GM21381 (cell line): ENCODE measurements around the gene DEFB131A.
"Not testable (repeated sequence)": the region's sequence is repeated elsewhere in the genome, so short reads cannot be mapped to it uniquely, and the experiment has no call there.

ENCODE experiments used
- ATAC-seq: cut with Tn5 transposase; IDR thresholded peaks from one replicate; pipeline ENCODE4 v1.9.1; 2021; ENCODE audit warnings: mild to moderate bottlenecking, moderate library complexity; ENCODE audit not compliant: unreplicated experiment

DEFB131A gene

DNA sequence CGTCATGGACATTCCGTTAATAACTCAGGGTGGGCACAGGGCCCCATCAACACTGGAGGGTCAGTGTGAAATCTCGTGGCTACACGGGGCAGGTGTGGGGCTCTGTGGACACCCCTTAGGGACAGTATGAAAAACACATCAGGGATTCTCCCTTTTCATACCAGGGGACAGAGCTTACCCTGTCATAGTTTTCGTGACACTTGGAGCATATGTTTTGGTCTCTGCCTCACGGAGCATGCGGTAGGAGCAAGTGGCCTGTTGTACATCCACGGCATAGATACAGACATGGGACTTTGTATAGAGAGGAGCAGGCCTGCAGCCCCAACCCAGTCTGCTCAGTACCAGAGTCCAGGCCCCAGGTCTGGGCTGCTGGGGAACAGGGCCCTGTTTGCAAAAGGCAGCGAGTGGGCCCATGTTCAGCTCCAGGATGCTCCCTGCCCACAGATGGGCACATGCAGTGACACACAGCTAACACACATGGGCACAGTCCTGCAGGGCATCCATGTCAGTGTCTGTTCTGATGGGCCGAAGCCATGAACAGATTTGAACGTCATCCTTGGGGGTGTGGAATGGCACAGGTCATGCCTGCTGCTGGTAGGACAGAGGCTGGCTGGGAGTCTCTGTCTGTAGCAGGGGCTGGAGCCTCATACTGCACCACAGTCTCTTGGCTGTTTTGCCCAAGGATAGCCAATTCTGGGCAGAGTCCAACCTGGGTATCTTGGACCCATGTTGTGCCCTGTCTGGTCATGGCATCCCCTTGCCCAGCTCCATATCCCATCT is 50.2 kb downstream of the DEFB131A start:
- not testable (repeated sequence) for ATAC-seq

DNA sequence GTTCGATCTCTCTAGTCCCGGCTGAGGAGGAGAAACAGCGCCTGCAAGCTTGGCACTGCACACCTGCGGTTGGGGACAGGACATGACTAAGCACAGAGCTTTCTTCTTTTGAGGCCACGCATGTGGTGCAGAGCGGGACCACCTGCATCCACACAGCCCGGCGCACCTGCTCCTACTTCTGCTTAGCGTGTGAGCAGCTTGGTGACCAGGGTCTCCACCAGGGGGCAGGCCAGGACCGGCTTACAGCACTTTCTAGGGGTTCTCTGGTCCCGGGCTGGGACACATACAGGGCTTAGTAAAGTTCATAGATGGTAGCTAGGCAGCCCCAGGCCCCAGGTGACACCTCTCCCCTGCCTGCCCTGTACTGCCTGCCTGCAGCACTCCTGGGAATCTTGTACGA is 51.2 kb downstream of the DEFB131A start:
- ATAC-seq: not testable (repeated sequence)

DNA sequence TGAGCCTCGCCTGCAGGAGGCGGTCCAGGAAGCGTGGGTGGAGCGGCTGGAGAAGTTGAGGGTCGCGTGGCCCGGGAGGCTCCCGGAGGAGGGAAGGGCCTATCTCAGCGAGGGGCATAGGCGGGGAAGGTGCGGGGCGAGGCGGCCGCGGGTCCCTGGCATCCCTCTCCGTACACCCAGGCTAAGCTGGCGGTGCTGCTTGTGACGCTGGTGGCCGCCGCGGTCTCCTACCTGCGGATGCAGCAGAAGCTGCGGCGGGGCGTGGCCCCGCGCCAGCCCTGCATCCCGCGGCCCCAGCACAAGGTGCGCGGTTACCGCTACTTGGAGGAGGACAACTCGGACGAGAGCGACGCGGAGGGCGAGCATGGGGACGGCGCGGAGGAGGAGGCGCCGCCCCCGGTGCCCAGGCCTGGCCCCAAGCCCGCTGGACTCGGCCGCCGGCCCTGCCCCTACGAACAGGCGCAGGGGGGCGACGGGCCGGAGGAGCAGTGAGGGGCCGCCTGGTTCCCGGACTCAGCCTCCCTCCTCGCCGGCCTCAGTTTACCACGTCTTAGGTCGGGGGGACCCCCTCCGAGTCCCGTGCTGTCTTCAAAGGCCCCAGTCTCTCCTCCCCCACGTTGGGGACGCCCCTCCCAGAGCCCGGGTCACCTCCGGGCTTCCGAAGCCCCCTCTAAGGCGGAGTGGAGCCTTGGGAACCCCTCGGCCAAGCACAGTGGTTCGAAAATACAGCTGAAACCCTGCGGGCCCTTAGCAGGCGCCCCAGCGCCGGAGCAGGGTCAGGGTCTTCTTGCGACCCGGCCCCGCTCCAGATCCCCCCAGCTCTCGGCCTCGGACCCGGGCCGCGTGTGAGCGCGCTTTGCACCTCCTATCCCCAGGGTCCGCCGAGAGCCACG is 53.6 kb downstream of the DEFB131A start:
- not testable (repeated sequence) for ATAC-seq

DNA sequence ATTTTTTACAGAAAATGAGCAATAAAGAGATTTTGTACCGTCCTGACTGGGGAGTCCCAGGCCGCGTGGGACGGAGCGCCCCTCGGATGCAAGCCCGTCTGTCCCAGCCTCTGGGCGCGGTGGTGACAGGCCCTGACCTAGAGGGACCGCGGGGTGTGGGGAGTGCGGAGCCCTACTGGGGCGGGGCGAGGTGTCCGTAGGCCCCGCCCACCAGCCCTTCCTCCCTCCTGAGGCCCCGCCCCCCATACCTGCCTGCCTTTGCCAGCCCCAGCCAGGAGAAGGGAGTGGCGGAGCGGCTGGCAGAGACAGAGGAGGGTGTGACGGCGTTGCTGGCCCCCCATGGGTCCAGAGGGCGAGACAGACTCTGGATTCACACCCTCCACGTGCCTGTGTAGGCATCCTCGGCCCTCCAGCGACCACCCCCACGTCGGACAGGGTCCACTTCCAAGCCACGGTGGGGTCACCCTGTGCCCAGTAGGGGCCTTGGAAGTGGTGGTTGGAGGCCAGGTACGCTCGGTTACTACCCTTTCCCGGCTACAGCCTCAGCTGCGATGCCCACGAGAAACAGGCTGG is 54.3 kb downstream of the DEFB131A start:
- not testable (repeated sequence) for ATAC-seq

DNA sequence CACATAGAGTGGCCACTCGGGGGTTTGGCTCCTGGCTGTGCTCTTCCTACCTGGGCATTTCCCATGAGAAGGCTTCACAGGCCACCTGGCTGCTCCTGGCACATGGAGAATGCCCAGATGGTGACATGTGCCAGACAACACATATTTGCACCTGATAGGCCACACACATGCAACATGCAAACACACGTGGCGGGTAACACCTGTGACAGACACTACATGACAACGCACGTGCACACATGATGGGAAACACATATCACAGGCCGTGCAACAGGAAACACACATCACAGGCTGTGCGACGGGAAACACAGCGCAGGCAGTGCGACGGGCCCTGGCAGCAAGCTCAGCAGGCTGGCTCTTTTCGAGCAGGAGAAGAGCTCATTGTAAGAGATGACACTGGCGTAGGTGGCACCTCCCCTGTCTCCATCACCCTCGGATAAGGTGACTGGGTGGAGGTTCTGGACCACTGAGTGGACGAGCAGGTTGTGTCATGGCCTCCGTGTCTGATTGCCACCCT is 55.8 kb downstream of the DEFB131A start:
- not testable (repeated sequence) for ATAC-seq
